ENCODE data around the gene DLG5.

- TF ChIP-seq ZBTB33 (CRISPR knock-in tag; IDR thresholded peaks at IDR 0.05) (no peak), CREB3 (tag; conservative IDR thresholded peaks at IDR 0.05; ENCODE audit: low read depth) (no peak), REST (IDR thresholded peaks at IDR 0.05; ENCODE audit: borderline replicate concordance) (no peak), REST (CRISPR knock-in tag; IDR thresholded peaks at IDR 0.05; ENCODE audit: low read depth) (no peak), ZBED1 (IDR thresholded peaks at IDR 0.05) (no peak), NFYB (IDR thresholded peaks at IDR 0.05; ENCODE audit: extremely low read depth, insufficient read length) (no peak), RBM15 (IDR thresholded peaks at IDR 0.05; ENCODE audit: insufficient read depth, low read length) (no peak), CTCF (IDR thresholded peaks at IDR 0.05 in 2 of 3, conservative IDR thresholded peaks at IDR 0.05 in 1 of 3; ENCODE audit: insufficient read depth in 2 of 3, low read depth in 1 of 3, low read length in 3 of 3) (no peak), ZBTB7A (IDR thresholded peaks at IDR 0.05; ENCODE audit: borderline replicate concordance, control insufficient read depth, low read depth, low read length) (no peak), KLF16 (IDR thresholded peaks at IDR 0.05) (no peak), EZH2 (IDR thresholded peaks at IDR 0.05; ENCODE audit: borderline replicate concordance, low read depth, low read length) (no peak), ARID2 (IDR thresholded peaks at IDR 0.05) (no peak)
Measured at GRCh38 chr10:77853256-77853655, 73.3 kb downstream of the DLG5 start.
